HepG2 (cell line): ENCODE measurements around the gene DUS1L. TPM values are rescaled to one million over a fixed set of nuclear protein-coding genes. Genes with fewer than 3 reads are reported as not detected.

Experiments
- AHR ChIP-seq: IDR thresholded peaks from 2 replicates; pipeline ENCODE4 v1.6.1; 2018; ENCODE audit warnings: missing genetic modification reagents, missing compliant biosample characterization
- CCDC6 ChIP-seq: sonication (generic); formaldehyde crosslinking; IDR thresholded peaks from 2 replicates; pipeline ENCODE4 v1.8.1; 2022; ENCODE audit warnings: mild to moderate bottlenecking, missing genetic modification reagents, moderate library complexity
- E2F2 ChIP-seq: sonication (generic); formaldehyde crosslinking; IDR thresholded peaks from 2 replicates; pipeline ENCODE4 v1.4.0; 2020; ENCODE audit warnings: missing genetic modification reagents, borderline replicate concordance
- MED1 ChIP-seq: sonication (generic); formaldehyde crosslinking; IDR thresholded peaks from 2 replicates; pipeline ENCODE4 v1.4.0; 2020; ENCODE audit warnings: missing genetic modification reagents
- MED8 ChIP-seq: sonication (generic); formaldehyde crosslinking; IDR thresholded peaks from 2 replicates; pipeline ENCODE4 v1.8.1; 2023; ENCODE audit warnings: mild to moderate bottlenecking, missing genetic modification reagents; ENCODE audit not compliant: insufficient replicate concordance
- MLXIP ChIP-seq: sonication (generic); formaldehyde crosslinking; IDR thresholded peaks from 2 replicates; pipeline ENCODE4 v1.9.0; 2021; ENCODE audit warnings: missing genetic modification reagents, borderline replicate concordance
- MYC ChIP-seq: sonication (generic); formaldehyde crosslinking; IDR thresholded peaks from 2 replicates; pipeline ENCODE4 v1.9.0; 2021; ENCODE audit warnings: missing genetic modification reagents, borderline replicate concordance
- NONO ChIP-seq, 2 experiments: fragments of 450-650 bp in 1 of 2; sonication (generic) in 1 of 2; formaldehyde crosslinking in 1 of 2; IDR thresholded peaks in 1 of 2; conservative IDR thresholded peaks in 1 of 2; 2 replicates each; pipeline versions ENCODE4 v1.6.1 to v1.8.0; 2017 to 2022; ENCODE audit warnings: mild to moderate bottlenecking in 1 of 2, missing genetic modification reagents in 1 of 2, moderate library complexity in 1 of 2
- PBX3 ChIP-seq: sonication (generic); formaldehyde crosslinking; IDR thresholded peaks from 2 replicates; pipeline ENCODE4 v1.8.1; 2023; ENCODE audit warnings: missing genetic modification reagents, inconsistent platforms, borderline replicate concordance
- PHF8 ChIP-seq: sonication (generic); formaldehyde crosslinking; IDR thresholded peaks from 2 replicates; pipeline ENCODE4 v1.5.0; 2020; ENCODE audit warnings: missing genetic modification reagents
- RCOR2 ChIP-seq: IDR thresholded peaks from 2 replicates; pipeline ENCODE4 v1.6.1; 2016; ENCODE audit warnings: missing biosample characterization, missing genetic modification reagents
- SSRP1 ChIP-seq: IDR thresholded peaks from 2 replicates; pipeline ENCODE4 v1.6.1; 2016; ENCODE audit warnings: control low read depth
- TIGD3 ChIP-seq: sonication (generic); formaldehyde crosslinking; IDR thresholded peaks from 2 replicates; pipeline ENCODE4 v1.5.1; 2020; ENCODE audit warnings: mild to moderate bottlenecking, missing genetic modification reagents, borderline replicate concordance
- ZKSCAN8 ChIP-seq: IDR thresholded peaks from 2 replicates; pipeline ENCODE4 v1.6.1; 2016; ENCODE audit warnings: borderline replicate concordance, missing genetic modification reagents, missing compliant biosample characterization
- ZMYM2 ChIP-seq: sonication (generic); formaldehyde crosslinking; IDR thresholded peaks from 2 replicates; pipeline ENCODE4 v1.8.0; 2022; ENCODE audit warnings: mild to moderate bottlenecking, missing genetic modification reagents
- ZNF234 ChIP-seq: sonication (generic); formaldehyde crosslinking; conservative IDR thresholded peaks from 2 replicates; pipeline ENCODE4 v1.5.1; 2020; ENCODE audit warnings: mild to moderate bottlenecking, missing genetic modification reagents
- ZNF34 ChIP-seq: sonication (generic); formaldehyde crosslinking; IDR thresholded peaks from 2 replicates; pipeline ENCODE4 v1.4.0; 2020; ENCODE audit warnings: mild to moderate bottlenecking, missing genetic modification reagents, borderline replicate concordance
- ZNF367 ChIP-seq: sonication (generic); formaldehyde crosslinking; IDR thresholded peaks from 2 replicates; pipeline ENCODE4 v1.4.0; 2020; ENCODE audit warnings: missing genetic modification reagents, borderline replicate concordance
- ZNF644 ChIP-seq: IDR thresholded peaks from 2 replicates; pipeline ENCODE4 v1.6.1; 2016; ENCODE audit warnings: low read depth
- ZNF781 ChIP-seq: sonication (generic); formaldehyde crosslinking; IDR thresholded peaks from 2 replicates; pipeline ENCODE4 v1.5.1; 2020; ENCODE audit warnings: borderline replicate concordance, mild to moderate bottlenecking, missing genetic modification reagents; ENCODE audit errors: not compliant biosample characterization
- polyA plus RNA-seq, 8 experiments: library from polyadenylated mRNA; depleted of rRNA in 3 of 8; stranded (reverse) in 7 of 8; unstranded in 1 of 8; fragments of >200 nt; fragmentation: Illumina TruSeq in 4 of 8; extraction: Trizol in 4 of 8; gene quantifications; 2 replicates each; pipeline versions ENCODE4 v1.2.1 to v1.2.3, GENCODE V29; 2011 to 2016; ENCODE audit warnings: low read depth in 4 of 8, missing spikeins in 1 of 8, mixed read lengths in 1 of 8; ENCODE audit not compliant: insufficient read depth in 1 of 8
- total RNA-seq, 5 experiments: library from RNA; depleted of rRNA; stranded (reverse); fragments of >200 nt; fragmentation: Illumina TruSeq; extraction: Trizol; gene quantifications; 2 replicates each; pipeline ENCODE4 v1.2.3, GENCODE V29; 2016; ENCODE audit warnings: low read depth in 1 of 5
- TF ChIP-seq, protein P1 (sequence below): sonication (generic); formaldehyde crosslinking; IDR thresholded peaks from 2 replicates; pipeline ENCODE4 v1.5.1; 2020; ENCODE audit warnings: missing genetic modification reagents, mild to moderate bottlenecking, borderline replicate concordance

DUS1L gene
- total and polyA plus RNA-seq, 2 of the 13 experiments (the other 11 are each of a cell fraction or from before 2014, with no cell fraction given), result 81.0 to 109 TPM

- TF ChIP-seq ZMYM2 (CRISPR knock-in tag), result peak; percentile 78; the same call in 1 of the 2 replicates
- 0 out of 2 replicates have a peak, but pooled peaks have one; percentile 31 for TF ChIP-seq PHF8 (CRISPR knock-in tag)
- no peak for TF ChIP-seq TIGD3 (CRISPR knock-in tag)
- no peak for TF ChIP-seq ZNF34 (CRISPR knock-in tag)
- no peak for TF ChIP-seq CCDC6 (CRISPR knock-in tag)
- TF ChIP-seq E2F2 (CRISPR knock-in tag), result no peak
- no peak for TF ChIP-seq MED8 (CRISPR knock-in tag)
- no peak for TF ChIP-seq SSRP1 (CRISPR knock-in tag)
- TF ChIP-seq PBX3 (CRISPR knock-in tag), result no peak
- TF ChIP-seq, protein P1, sequence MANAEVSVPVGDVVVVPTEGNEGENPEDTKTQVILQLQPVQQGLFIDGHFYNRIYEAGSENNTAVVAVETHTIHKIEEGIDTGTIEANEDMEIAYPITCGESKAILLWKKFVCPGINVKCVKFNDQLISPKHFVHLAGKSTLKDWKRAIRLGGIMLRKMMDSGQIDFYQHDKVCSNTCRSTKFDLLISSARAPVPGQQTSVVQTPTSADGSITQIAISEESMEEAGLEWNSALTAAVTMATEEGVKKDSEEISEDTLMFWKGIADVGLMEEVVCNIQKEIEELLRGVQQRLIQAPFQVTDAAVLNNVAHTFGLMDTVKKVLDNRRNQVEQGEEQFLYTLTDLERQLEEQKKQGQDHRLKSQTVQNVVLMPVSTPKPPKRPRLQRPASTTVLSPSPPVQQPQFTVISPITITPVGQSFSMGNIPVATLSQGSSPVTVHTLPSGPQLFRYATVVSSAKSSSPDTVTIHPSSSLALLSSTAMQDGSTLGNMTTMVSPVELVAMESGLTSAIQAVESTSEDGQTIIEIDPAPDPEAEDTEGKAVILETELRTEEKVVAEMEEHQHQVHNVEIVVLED, result peak; percentile 45; the same call in 1 of the 2 replicates
- no peak for TF ChIP-seq ZNF234 (CRISPR knock-in tag)
- no peak for TF ChIP-seq RCOR2
- TF ChIP-seq AHR (CRISPR knock-in tag), result 0 out of 2 replicates have a peak, but pooled peaks have one; percentile 12
- no peak for TF ChIP-seq MED1 (CRISPR knock-in tag)
- 0 out of 2 replicates have a peak, but pooled peaks have one; percentile 65 for TF ChIP-seq ZNF644
- TF ChIP-seq ZKSCAN8 (CRISPR knock-in tag), result no peak
- no peak for TF ChIP-seq MLXIP
- no peak for TF ChIP-seq ZNF367 (CRISPR knock-in tag)
- peak; percentile 74; the same call in 1 of the 2 replicates for TF ChIP-seq MYC
- no peak for TF ChIP-seq ZNF781
- no peak for TF ChIP-seq NONO (IDR thresholded peaks at IDR 0.05)
- TF ChIP-seq NONO (CRISPR knock-in tag; conservative IDR thresholded peaks at IDR 0.05), result no peak
These were observed 25.8 kb downstream of the DUS1L start (continued) for GRCh38 chr17:82039695-82040299.
